Measurements from ENCODE around the gene RNF4.
A peak's percentile ranks its signal among the peaks of the same experiment; 100 is the strongest.

Gene RNF4

GRCh38 chr4:2468456-2469191 is at the start of gene RNF4:
Gene RNF4 (plus strand): TSS chr4:2469106. CDS start chr4:2490494, 21,388 bp downstream.
- in situ Hi-C loops (cut with MboI; ENCODE audit: low pct_unique_long_range_greater_than_20kb, low sequenced_read_pairs, unreplicated experiment) = no loop called here
- TF ChIP-seq CTCF (IDR thresholded peaks at IDR 0.05; ENCODE audit: extremely low read depth, insufficient read depth, missing control alignments) = no peak
- peak; percentile 99 for DNase-seq (ENCODE audit: low spot score)

GRCh38 chr4:2419814-2420213 is 49.1 kb upstream of the RNF4 start:
- DNase-seq (ENCODE audit: low spot score) = no peak
- in situ Hi-C loops (cut with MboI; ENCODE audit: low pct_unique_long_range_greater_than_20kb, low sequenced_read_pairs, unreplicated experiment) = no loop called here
- no peak for TF ChIP-seq CTCF (IDR thresholded peaks at IDR 0.05; ENCODE audit: extremely low read depth, insufficient read depth, missing control alignments)

- no peak for DNase-seq (ENCODE audit: low spot score)
- in situ Hi-C loops (cut with MboI; ENCODE audit: low pct_unique_long_range_greater_than_20kb, low sequenced_read_pairs, unreplicated experiment) = no loop called here
- TF ChIP-seq CTCF (IDR thresholded peaks at IDR 0.05; ENCODE audit: extremely low read depth, insufficient read depth, missing control alignments) = no peak
Observed at GRCh38 chr4:2421928-2422327, 47.0 kb upstream of the RNF4 start.

GRCh38 chr4:2423066-2423465 is 45.8 kb upstream of the RNF4 start:
- in situ Hi-C loops (cut with MboI; ENCODE audit: low pct_unique_long_range_greater_than_20kb, low sequenced_read_pairs, unreplicated experiment) = no loop called here
- no peak for DNase-seq (ENCODE audit: low spot score)
- TF ChIP-seq CTCF (IDR thresholded peaks at IDR 0.05; ENCODE audit: extremely low read depth, insufficient read depth, missing control alignments) = no peak

GRCh38 chr4:2423695-2424094 is 45.2 kb upstream of the RNF4 start:
- in situ Hi-C loops (cut with MboI; ENCODE audit: low pct_unique_long_range_greater_than_20kb, low sequenced_read_pairs, unreplicated experiment) = no loop called here
- TF ChIP-seq CTCF (IDR thresholded peaks at IDR 0.05; ENCODE audit: extremely low read depth, insufficient read depth, missing control alignments) = no peak
- no peak for DNase-seq (ENCODE audit: low spot score)

- no peak for TF ChIP-seq CTCF (IDR thresholded peaks at IDR 0.05; ENCODE audit: extremely low read depth, insufficient read depth, missing control alignments)
- in situ Hi-C loops (cut with MboI; ENCODE audit: low pct_unique_long_range_greater_than_20kb, low sequenced_read_pairs, unreplicated experiment) = no loop called here
- no peak for DNase-seq (ENCODE audit: low spot score)
Observed at GRCh38 chr4:2424581-2424980, 44.3 kb upstream of the RNF4 start.

Data from GM13977 (cell line).